GM12878 (cell line): ENCODE data around the gene CCDC88C. TPM values are rescaled to one million over a fixed set of nuclear protein-coding genes. Genes with fewer than 3 reads are reported as not detected.
A peak's percentile ranks its signal among the peaks of the same experiment; 100 is the strongest.

Experiments
- ATAC-seq: fragments of 200-7000 bp; cut with Tn5 transposase; 3 replicates; pipeline ENCODE4 v1.9.1; 2020; ENCODE audit warnings: mild to moderate bottlenecking, moderate library complexity
- BruUV-seq: library from RNA; stranded (reverse); fragments of 400-500 nt; replicated peaks from 2 replicates; lab custom pipeline; 2021; lab: Mats Ljungman, UMichigan
- CTCF ChIA-PET: fragments of 300-600 bp; sonication (Branson Sonifier 250); formaldehyde crosslinking; extraction: SDS; loops from one replicate; lab custom pipeline; 2021; ENCODE audit warnings: inconsistent platforms; lab: Yijun Ruan, JAX
- POLR2A ChIA-PET: fragments of 350-600 bp; formaldehyde crosslinking; extraction: SDS; loops from one replicate; lab custom pipeline; 2021; ENCODE audit warnings: inconsistent platforms; lab: Charles Lee
- RAD21 ChIA-PET: fragments of 300-600 bp; sonication (Branson Sonifier 250); formaldehyde crosslinking; loops from one replicate; lab custom pipeline; 2023; ENCODE audit warnings: antibody characterized with exemption; ENCODE audit not compliant: unreplicated experiment; lab: Charles Lee
- SMC1A ChIA-PET: fragments of 300-600 bp; sonication (Branson Sonifier 250); formaldehyde crosslinking; loops from one replicate; lab custom pipeline; 2023; ENCODE audit not compliant: unreplicated experiment, uncharacterized antibody; lab: Charles Lee
- DNase-seq: peaks from one replicate; pipeline ENCODE4 v3.0.0-alpha.2; 2011; ENCODE audit warnings: low read depth, low spot score
- FAIRE-seq: peaks from 3 replicates; lab custom pipeline; 2011; peaks lifted over from hg19 to GRCh38; lab: Jason Lieb, UNC
- H2AFZ ChIP-seq: 2 replicates; pipeline ENCODE4 v1.6.0; 2011; ENCODE audit warnings: low read depth, low read length, control low read depth; ENCODE audit not compliant: control insufficient read depth
- H3K27ac ChIP-seq: 2 replicates; pipeline ENCODE4 v1.5.1; 2011; ENCODE audit warnings: control low read depth; ENCODE audit not compliant: control insufficient read depth, insufficient read depth
- H3K27me3 ChIP-seq, 2 experiments: replicated peaks in 1 of 2; 2 replicates each; pipeline versions ENCODE4 v1.6.0 to v1.6.1; 2011; ENCODE audit warnings: low read length in 1 of 2; ENCODE audit not compliant: control insufficient read depth in 2 of 2, insufficient read depth in 2 of 2
- H3K36me3 ChIP-seq, 2 experiments: 2 replicates each; pipeline ENCODE4 v1.5.1; 2011; ENCODE audit warnings: low read length in 1 of 2; ENCODE audit not compliant: control insufficient read depth in 2 of 2, insufficient read depth in 2 of 2
- H3K4me1 ChIP-seq: 2 replicates; pipeline ENCODE4 v1.6.1; 2011; ENCODE audit warnings: mild to moderate bottlenecking, low read length, moderate library complexity, mixed read lengths; ENCODE audit not compliant: control insufficient read depth, insufficient read depth
- H3K4me2 ChIP-seq: 2 replicates; pipeline ENCODE4 v1.6.0; 2011; ENCODE audit warnings: control low read depth; ENCODE audit not compliant: control insufficient read depth, insufficient read depth
- H3K4me3 ChIP-seq: fragments of 200-600 bp; sonication (generic); 2 replicates; pipeline ENCODE4 v1.5.1; 2016
- H3K79me2 ChIP-seq: 2 replicates; pipeline ENCODE4 v1.6.0; 2011; ENCODE audit warnings: low read length; ENCODE audit not compliant: control insufficient read depth, insufficient read depth
- H3K9ac ChIP-seq: 2 replicates; pipeline ENCODE4 v1.8.0; 2011; ENCODE audit warnings: low read length, control low read depth, mixed read lengths; ENCODE audit not compliant: control insufficient read depth, insufficient read depth
- H3K9me3 ChIP-seq: replicated peaks from 3 replicates; pipeline ENCODE4 v1.5.1; 2011; ENCODE audit warnings: mild to moderate bottlenecking, low read length; ENCODE audit not compliant: control insufficient read depth, insufficient read depth
- H4K20me1 ChIP-seq: 2 replicates; pipeline ENCODE4 v1.6.0; 2011; ENCODE audit not compliant: control insufficient read depth, insufficient read depth
- EGR1 ChIP-seq, 2 experiments: IDR thresholded peaks; 1 replicate in 1 of 2; 2 replicates in 1 of 2; pipeline ENCODE4 v1.6.1; 2011 to 2012; ENCODE audit warnings: low read depth in 2 of 2, low read length in 2 of 2, borderline replicate concordance in 1 of 2, mild to moderate bottlenecking in 1 of 2, moderate library complexity in 1 of 2
- GABPA ChIP-seq: IDR thresholded peaks from 2 replicates; pipeline ENCODE4 v1.6.1; 2014; ENCODE audit warnings: antibody characterized with exemption, low read depth, mild to moderate bottlenecking, inconsistent platforms
- HDGF ChIP-seq: fragments of 450-650 bp; IDR thresholded peaks from 2 replicates; pipeline ENCODE4 v1.6.1; 2016; ENCODE audit warnings: antibody characterized with exemption
- IKZF1 ChIP-seq: fragments of 450-650 bp; conservative IDR thresholded peaks from 2 replicates; pipeline ENCODE4 v1.6.1; 2017; ENCODE audit warnings: antibody characterized with exemption, mild to moderate bottlenecking
- MEF2B ChIP-seq: fragments of 450-650 bp; IDR thresholded peaks from 2 replicates; pipeline ENCODE4 v1.6.1; 2018; ENCODE audit warnings: mild to moderate bottlenecking, moderate library complexity; ENCODE audit not compliant: partially characterized antibody, poor library complexity, severe bottlenecking
- MTA2 ChIP-seq: fragments of 450-650 bp; IDR thresholded peaks from 2 replicates; pipeline ENCODE4 v1.6.1; 2016; ENCODE audit warnings: low read depth, mild to moderate bottlenecking, moderate library complexity
- MYB ChIP-seq: fragments of 150-350 bp; IDR thresholded peaks from 2 replicates; pipeline ENCODE4 v1.6.1; 2014; ENCODE audit warnings: mild to moderate bottlenecking, low read depth, low read length, borderline replicate concordance
- RBBP5 ChIP-seq: fragments of 200-600 bp; sonication (generic); conservative IDR thresholded peaks from 2 replicates; pipeline ENCODE4 v1.6.1; 2016
- SMARCA5 ChIP-seq: fragments of 450-650 bp; IDR thresholded peaks from 2 replicates; pipeline ENCODE4 v1.6.1; 2017; ENCODE audit warnings: mild to moderate bottlenecking
- YY1 ChIP-seq: IDR thresholded peaks from 2 replicates; pipeline ENCODE4 v1.6.1; 2011; ENCODE audit warnings: low read depth, mild to moderate bottlenecking, low read length
- ZNF207 ChIP-seq: fragments of 450-650 bp; IDR thresholded peaks from 2 replicates; pipeline ENCODE4 v1.6.1; 2014; ENCODE audit warnings: antibody characterized with exemption, mild to moderate bottlenecking, borderline replicate concordance
- WGBS: methylation state at CpG from one replicate; pipeline ENCODE4 v1.1.6; 2016; ENCODE audit warnings: low lambda C conversion rate; ENCODE audit not compliant: insufficient replicate concordance, insufficient coverage; ENCODE audit errors: missing lambda C conversion rate; 5-methylcytosine and 5-hydroxymethylcytosine counted together
- in situ Hi-C: fragments of 300-500 bp; cut with MboI; formaldehyde crosslinking; loops from 9 replicates; pipeline ENCODE4 v1.14.3; 2018; ENCODE audit warnings: mixed read lengths
- intact Hi-C: fragments of 100-400 bp; cut with micrococcal nuclease; formaldehyde crosslinking; loops from one replicate; pipeline ENCODE4 v1.14.2; 2022; ENCODE audit not compliant: unreplicated experiment
- polyA plus RNA-seq, 11 experiments: library from polyadenylated mRNA; depleted of rRNA in 4 of 11; unstranded in 6 of 11; stranded (reverse) in 5 of 11; fragments of >200 nt; fragmentation: Nextera tagmentation in 4 of 11; fragmentation: Illumina TruSeq in 1 of 11; extraction: Ambion mirVana in 4 of 11; extraction: Trizol in 1 of 11; gene quantifications; 1 replicate in 1 of 11; 2 replicates in 10 of 11; pipeline versions ENCODE4 v1.2.1 to v1.2.3, GENCODE V29; 2011 to 2016; ENCODE audit warnings: inconsistent platforms in 2 of 11, missing spikeins in 2 of 11, low read depth in 1 of 11
- total RNA-seq, 4 experiments: library from RNA; depleted of rRNA in 3 of 4; stranded (reverse); fragments of >200 nt in 3 of 4; fragmentation: Illumina TruSeq in 1 of 4; extraction: Trizol in 1 of 4; gene quantifications; 2 replicates each; pipeline versions ENCODE4 v1.2.1 to v1.2.3, GENCODE V29; 2013 to 2021
- TF ChIP-seq, protein P1 (sequence below): fragments of 150-350 bp; IDR thresholded peaks from 2 replicates; pipeline ENCODE4 v1.6.1; 2014; ENCODE audit warnings: mild to moderate bottlenecking, low read depth, low read length
- TF ChIP-seq, protein P2 (sequence below): IDR thresholded peaks from 2 replicates; pipeline ENCODE4 v1.6.1; 2012; ENCODE audit warnings: low read depth, low read length, improper control_type of control experiment
- TF ChIP-seq, protein P3 (sequence below): fragments of 450-650 bp; formaldehyde crosslinking; IDR thresholded peaks from 2 replicates; pipeline ENCODE4 v1.4.0; 2022; ENCODE audit warnings: mild to moderate bottlenecking, moderate library complexity
- TF ChIP-seq, protein P4 (sequence below): IDR thresholded peaks from 2 replicates; pipeline ENCODE4 v1.6.1; 2011; ENCODE audit warnings: low read depth, low read length, improper control_type of control experiment, borderline replicate concordance

Gene CCDC88C
- total and polyA plus RNA-seq, 10 of the 15 experiments (the other 5 are each of a cell fraction or from before 2014, with no cell fraction given) = 4.0 to 79.6 (median 36.6) TPM

DNA sequence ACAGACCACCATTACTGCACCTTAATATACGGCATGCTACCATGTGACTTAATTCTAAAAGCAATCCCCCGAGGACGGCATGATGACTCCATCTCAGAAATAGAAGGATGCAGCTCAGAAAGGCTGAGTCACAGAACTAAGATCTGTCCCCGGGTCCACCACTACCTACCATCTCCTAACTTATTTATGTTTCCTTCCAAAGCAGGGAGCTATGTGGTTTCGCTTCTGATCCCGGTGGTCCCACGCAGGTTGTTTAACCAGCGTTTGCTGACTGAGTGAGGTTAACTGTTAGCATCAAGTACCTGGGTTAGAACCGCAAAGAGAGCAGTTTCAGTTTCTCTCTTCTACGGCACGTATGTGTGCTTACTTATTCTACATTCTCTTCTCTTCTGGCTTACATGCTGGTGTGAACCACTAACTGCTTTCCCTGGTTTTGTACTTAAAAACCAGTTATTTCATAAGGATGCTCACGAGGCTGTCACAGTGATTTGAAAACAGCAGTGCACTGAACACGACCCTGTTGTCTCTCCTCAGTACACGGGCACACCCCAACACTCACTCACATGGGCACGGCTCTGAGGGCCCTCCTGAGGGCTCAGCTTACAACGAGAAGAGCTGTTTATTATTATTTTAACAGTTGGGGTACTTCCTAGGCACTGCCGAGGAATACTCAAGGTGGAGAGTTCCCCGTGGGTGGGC is 66.7 kb downstream of the CCDC88C start:
- Histone ChIP-seq H4K20me1 (no peaks in the 10 kb centered on the region; the same call in 1 of the 2 replicates), H3K4me1 (peaks cover 78% of the 10 kb centered on the region), H3K4me3 (peak overlapping the region; percentile 38), H3K9ac (peak overlapping the region; percentile 81), H2AFZ (no peak overlapping the region), H3K9me3 (no peaks in the 10 kb centered on the region; the same call in 2 of the 3 replicates), H3K4me2 (peak overlapping the region; percentile 100), H3K36me3 (peaks cover 18 to 19% of the 10 kb centered on the region in 2 experiments), H3K27ac (peak overlapping the region; percentile 98), H3K79me2 (peaks cover 87% of the 10 kb centered on the region), H3K27me3 (no peaks in the 10 kb centered on the region)
- 2% methylated on average over 18 of the region's 18 CpGs for WGBS
- ChIA-PET RAD21 (interaction anchor here (1.1 to 9.6 kb wide), 9 partner anchors 11 to 64 kb away, joined by 3 to 236 read pairs (median 23); partner anchors contain the start of gene CCDC88C), CTCF (interaction anchor here (0.7 to 6.1 kb wide), 11 partner anchors 14 to 76 kb away, joined by 3 to 69 read pairs (median 4); partner anchors contain the start of gene CCDC88C), POLR2A (interaction anchor here (1.0 to 9.6 kb wide), 14 partner anchors 11 to 64 kb away, joined by 3 to 140 read pairs (median 5); partner anchors contain the start of gene CCDC88C), SMC1A (interaction anchor here (0.6 to 13.7 kb wide), 16 partner anchors 8 to 113 kb away, joined by 3 to 349 read pairs (median 7); partner anchors contain the start of gene CCDC88C)
- FAIRE-seq (peak; percentile 93), ATAC-seq (peak; percentile 66), DNase-seq (peak; percentile 91)
- intact Hi-C loops (loop anchor here (1.0 kb wide), 1 partner anchor 16 kb away; no protein-coding TSS in a partner anchor), in situ Hi-C loops (loop anchor here (25.0 kb wide), 1 partner anchor 1411 kb away; no protein-coding TSS in a partner anchor)
- BruUV-seq = TSS peak; percentile 72
- TF ChIP-seq ZNF207 (no peak), MTA2 (peak; percentile 81), MEF2B (peak; percentile 78), MYB (0 out of 2 replicates have a peak, but pooled peaks have one; percentile 44), IKZF1 (peak; percentile 86), HDGF (no peak), SMARCA5 (0 out of 2 replicates have a peak, but pooled peaks have one; percentile 17), YY1 (no peak), GABPA (no peak), RBBP5 (no peak), EGR1 (IDR thresholded peaks at IDR 0.05; ENCODE audit: borderline replicate concordance in 1 of 2, low read depth in 2 of 2, low read length in 2 of 2) (no peak)
- TF ChIP-seq, protein P1, sequence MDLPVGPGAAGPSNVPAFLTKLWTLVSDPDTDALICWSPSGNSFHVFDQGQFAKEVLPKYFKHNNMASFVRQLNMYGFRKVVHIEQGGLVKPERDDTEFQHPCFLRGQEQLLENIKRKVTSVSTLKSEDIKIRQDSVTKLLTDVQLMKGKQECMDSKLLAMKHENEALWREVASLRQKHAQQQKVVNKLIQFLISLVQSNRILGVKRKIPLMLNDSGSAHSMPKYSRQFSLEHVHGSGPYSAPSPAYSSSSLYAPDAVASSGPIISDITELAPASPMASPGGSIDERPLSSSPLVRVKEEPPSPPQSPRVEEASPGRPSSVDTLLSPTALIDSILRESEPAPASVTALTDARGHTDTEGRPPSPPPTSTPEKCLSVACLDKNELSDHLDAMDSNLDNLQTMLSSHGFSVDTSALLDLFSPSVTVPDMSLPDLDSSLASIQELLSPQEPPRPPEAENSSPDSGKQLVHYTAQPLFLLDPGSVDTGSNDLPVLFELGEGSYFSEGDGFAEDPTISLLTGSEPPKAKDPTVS = no peak
- TF ChIP-seq, protein P2, sequence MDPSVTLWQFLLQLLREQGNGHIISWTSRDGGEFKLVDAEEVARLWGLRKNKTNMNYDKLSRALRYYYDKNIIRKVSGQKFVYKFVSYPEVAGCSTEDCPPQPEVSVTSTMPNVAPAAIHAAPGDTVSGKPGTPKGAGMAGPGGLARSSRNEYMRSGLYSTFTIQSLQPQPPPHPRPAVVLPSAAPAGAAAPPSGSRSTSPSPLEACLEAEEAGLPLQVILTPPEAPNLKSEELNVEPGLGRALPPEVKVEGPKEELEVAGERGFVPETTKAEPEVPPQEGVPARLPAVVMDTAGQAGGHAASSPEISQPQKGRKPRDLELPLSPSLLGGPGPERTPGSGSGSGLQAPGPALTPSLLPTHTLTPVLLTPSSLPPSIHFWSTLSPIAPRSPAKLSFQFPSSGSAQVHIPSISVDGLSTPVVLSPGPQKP = no peak
- TF ChIP-seq, protein P3, sequence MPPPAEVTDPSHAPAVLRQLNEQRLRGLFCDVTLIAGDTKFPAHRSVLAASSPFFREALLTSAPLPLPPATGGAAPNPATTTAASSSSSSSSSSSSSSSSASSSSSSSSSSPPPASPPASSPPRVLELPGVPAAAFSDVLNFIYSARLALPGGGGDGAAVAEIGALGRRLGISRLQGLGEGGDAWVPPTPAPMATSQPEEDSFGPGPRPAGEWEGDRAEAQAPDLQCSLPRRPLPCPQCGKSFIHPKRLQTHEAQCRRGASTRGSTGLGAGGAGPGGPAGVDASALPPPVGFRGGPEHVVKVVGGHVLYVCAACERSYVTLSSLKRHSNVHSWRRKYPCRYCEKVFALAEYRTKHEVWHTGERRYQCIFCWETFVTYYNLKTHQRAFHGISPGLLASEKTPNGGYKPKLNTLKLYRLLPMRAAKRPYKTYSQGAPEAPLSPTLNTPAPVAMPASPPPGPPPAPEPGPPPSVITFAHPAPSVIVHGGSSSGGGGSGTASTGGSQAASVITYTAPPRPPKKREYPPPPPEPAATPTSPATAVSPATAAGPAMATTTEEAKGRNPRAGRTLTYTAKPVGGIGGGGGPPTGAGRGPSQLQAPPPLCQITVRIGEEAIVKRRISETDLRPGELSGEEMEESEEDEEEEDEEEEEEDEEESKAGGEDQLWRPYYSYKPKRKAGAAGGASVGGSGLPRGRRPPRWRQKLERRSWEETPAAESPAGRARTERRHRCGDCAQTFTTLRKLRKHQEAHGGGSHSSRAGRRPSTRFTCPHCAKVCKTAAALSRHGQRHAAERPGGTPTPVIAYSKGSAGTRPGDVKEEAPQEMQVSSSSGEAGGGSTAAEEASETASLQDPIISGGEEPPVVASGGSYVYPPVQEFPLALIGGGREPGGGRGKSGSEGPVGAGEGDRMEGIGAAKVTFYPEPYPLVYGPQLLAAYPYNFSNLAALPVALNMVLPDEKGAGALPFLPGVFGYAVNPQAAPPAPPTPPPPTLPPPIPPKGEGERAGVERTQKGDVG = no peak
- TF ChIP-seq, protein P4, sequence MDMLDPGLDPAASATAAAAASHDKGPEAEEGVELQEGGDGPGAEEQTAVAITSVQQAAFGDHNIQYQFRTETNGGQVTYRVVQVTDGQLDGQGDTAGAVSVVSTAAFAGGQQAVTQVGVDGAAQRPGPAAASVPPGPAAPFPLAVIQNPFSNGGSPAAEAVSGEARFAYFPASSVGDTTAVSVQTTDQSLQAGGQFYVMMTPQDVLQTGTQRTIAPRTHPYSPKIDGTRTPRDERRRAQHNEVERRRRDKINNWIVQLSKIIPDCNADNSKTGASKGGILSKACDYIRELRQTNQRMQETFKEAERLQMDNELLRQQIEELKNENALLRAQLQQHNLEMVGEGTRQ = no peak
